HEK293T (cell line): ENCODE data around the gene SPOPL.

Experiments used
- CTCF ChIA-PET: fragments of 350-600 bp; formaldehyde crosslinking; extraction: SDS; loops from one replicate; lab custom pipeline; 2021; ENCODE audit warnings: antibody characterized with exemption, inconsistent platforms; lab: Yijun Ruan, JAX
- POLR2A ChIA-PET: fragments of 350-600 bp; formaldehyde crosslinking; extraction: SDS; loops from one replicate; lab custom pipeline; 2020; ENCODE audit warnings: antibody characterized with exemption, inconsistent platforms; lab: Yijun Ruan, JAX
- DNase-seq: peaks from one replicate; pipeline ENCODE4 v3.0.0; 2012; ENCODE audit warnings: mixed read lengths; ENCODE audit errors: extremely low spot score
- ARNT ChIP-seq: fragments of 450-650 bp; IDR thresholded peaks from 2 replicates; pipeline ENCODE4 v1.6.1; 2017; ENCODE audit warnings: mild to moderate bottlenecking
- BHLHE40 ChIP-seq: fragments of 450-650 bp; IDR thresholded peaks from 2 replicates; pipeline ENCODE4 v1.6.1; 2016; ENCODE audit warnings: mild to moderate bottlenecking, moderate library complexity, borderline replicate concordance
- CTBP1 ChIP-seq: fragments of 450-650 bp; IDR thresholded peaks from 2 replicates; pipeline ENCODE4 v1.6.1; 2016; ENCODE audit warnings: borderline replicate concordance
- ELF4 ChIP-seq: fragments of 450-650 bp; IDR thresholded peaks from 2 replicates; pipeline ENCODE4 v1.6.1; 2017; ENCODE audit warnings: antibody characterized with exemption
- FOXA1 ChIP-seq: fragments of 450-650 bp; IDR thresholded peaks from 2 replicates; pipeline ENCODE4 v1.6.1; 2016; ENCODE audit warnings: mild to moderate bottlenecking
- FOXM1 ChIP-seq: fragments of 450-650 bp; IDR thresholded peaks from 2 replicates; pipeline ENCODE4 v1.6.1; 2017; ENCODE audit warnings: mild to moderate bottlenecking, borderline replicate concordance
- HDGF ChIP-seq: fragments of 450-650 bp; IDR thresholded peaks from 2 replicates; pipeline ENCODE4 v1.6.1; 2017; ENCODE audit warnings: antibody characterized with exemption, borderline replicate concordance
- LEF1 ChIP-seq: fragments of 450-650 bp; IDR thresholded peaks from 2 replicates; pipeline ENCODE4 v1.6.1; 2017; ENCODE audit warnings: mild to moderate bottlenecking, borderline replicate concordance
- TARDBP ChIP-seq: fragments of 450-650 bp; IDR thresholded peaks from 2 replicates; pipeline ENCODE4 v1.6.1; 2016
- ZNF384 ChIP-seq: fragments of 450-650 bp; IDR thresholded peaks from 2 replicates; pipeline ENCODE4 v1.6.1; 2016
- TF ChIP-seq, protein P1 (sequence below): fragments of 450-650 bp; IDR thresholded peaks from 2 replicates; pipeline ENCODE4 v1.6.1; 2016

The SPOPL gene

DNA sequence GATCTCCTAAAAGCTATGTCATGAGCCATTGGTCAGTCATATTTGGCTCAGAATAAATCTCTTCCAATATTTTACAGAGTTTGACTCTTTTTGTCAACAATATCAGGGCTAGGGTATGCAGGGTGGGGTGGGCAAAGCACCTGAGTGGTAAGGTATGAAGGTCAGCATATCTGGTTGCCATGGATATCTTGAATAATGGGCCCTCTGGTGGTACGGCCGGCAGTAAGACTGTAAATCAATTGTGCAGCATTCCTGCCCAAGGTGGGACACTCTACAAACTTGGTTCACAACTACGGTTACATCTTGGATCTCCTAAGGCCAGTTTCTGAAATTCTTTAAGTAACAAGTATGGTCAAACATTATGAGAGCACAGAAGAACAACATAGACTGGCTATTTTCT, 119.6 kb downstream of the SPOPL start:
- TF ChIP-seq CTBP1 (no peak), ARNT (no peak), BHLHE40 (no peak), FOXA1 (no peak), LEF1 (no peak), ZNF384 (no peak), TARDBP (no peak), HDGF (no peak), FOXM1 (no peak), ELF4 (no peak)
- TF ChIP-seq, protein P1, sequence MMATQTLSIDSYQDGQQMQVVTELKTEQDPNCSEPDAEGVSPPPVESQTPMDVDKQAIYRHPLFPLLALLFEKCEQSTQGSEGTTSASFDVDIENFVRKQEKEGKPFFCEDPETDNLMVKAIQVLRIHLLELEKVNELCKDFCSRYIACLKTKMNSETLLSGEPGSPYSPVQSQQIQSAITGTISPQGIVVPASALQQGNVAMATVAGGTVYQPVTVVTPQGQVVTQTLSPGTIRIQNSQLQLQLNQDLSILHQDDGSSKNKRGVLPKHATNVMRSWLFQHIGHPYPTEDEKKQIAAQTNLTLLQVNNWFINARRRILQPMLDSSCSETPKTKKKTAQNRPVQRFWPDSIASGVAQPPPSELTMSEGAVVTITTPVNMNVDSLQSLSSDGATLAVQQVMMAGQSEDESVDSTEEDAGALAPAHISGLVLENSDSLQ, result no peak
- CTCF ChIA-PET, result no interaction called here
- POLR2A ChIA-PET, result no interaction called here
- DNase-seq, result no peak

DNA sequence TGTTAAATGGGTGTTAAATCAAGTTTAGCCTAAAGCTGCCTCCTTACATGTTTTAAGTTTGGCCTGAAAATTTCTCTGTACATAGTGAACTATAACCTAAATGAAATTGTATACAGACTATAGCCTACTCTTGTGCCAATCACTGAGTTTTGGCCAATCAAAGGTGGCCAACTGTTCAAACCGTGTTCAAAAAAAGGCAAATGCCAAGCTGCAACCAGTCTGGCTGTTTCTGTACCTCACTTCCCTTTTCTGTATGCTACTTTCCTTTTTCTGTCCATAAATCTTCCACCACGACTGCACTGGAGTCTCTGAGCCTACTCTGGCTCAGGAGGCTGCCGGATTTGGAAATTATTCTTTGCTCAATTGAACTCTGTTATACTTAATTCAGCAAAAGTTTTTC, 121.0 kb downstream of the SPOPL start:
- ChIA-PET POLR2A (no interaction called here), CTCF (no interaction called here)
- TF ChIP-seq TARDBP (no peak), HDGF (no peak), FOXM1 (no peak)
- DNase-seq, result no peak
